GM18526 (cell line): ENCODE results near the gene FFAR1.

Experiments used
- POLR2A ChIP-seq: IDR thresholded peaks from 3 replicates; pipeline ENCODE4 v1.6.1; 2011; ENCODE audit not compliant: insufficient read length; ENCODE audit errors: extremely low read depth

Gene FFAR1

GRCh38 chr19:35346193-35347052, 1.3 kb upstream of the FFAR1 start:
- TF ChIP-seq POLR2A, result no peak

- TF ChIP-seq POLR2A, result no peak
Measured at GRCh38 chr19:35347930-35348298, 212 bp downstream of the FFAR1 start.

- peak; percentile 23 for TF ChIP-seq POLR2A
Measured at GRCh38 chr19:35348911-35349611, 1.4 kb downstream of the FFAR1 start.

- TF ChIP-seq POLR2A, result peak; percentile 16
Measured at GRCh38 chr19:35349614-35350521, 2.2 kb downstream of the FFAR1 start.

- TF ChIP-seq POLR2A, result no peak
Measured at GRCh38 chr19:35350591-35350990, 2.9 kb downstream of the FFAR1 start.

GRCh38 chr19:35351411-35352176, 3.9 kb downstream of the FFAR1 start:
- no peak for TF ChIP-seq POLR2A

- no peak for TF ChIP-seq POLR2A
Measured at GRCh38 chr19:35352177-35352447, 4.4 kb downstream of the FFAR1 start.

- TF ChIP-seq POLR2A, result no peak
Measured at GRCh38 chr19:35352448-35353304, 5.0 kb downstream of the FFAR1 start.

GRCh38 chr19:35353635-35354034, 5.9 kb downstream of the FFAR1 start:
- no peak for TF ChIP-seq POLR2A

GRCh38 chr19:35354898-35355297, 7.2 kb downstream of the FFAR1 start:
- no peak for TF ChIP-seq POLR2A

GRCh38 chr19:35355791-35356460, 8.2 kb downstream of the FFAR1 start:
- TF ChIP-seq POLR2A, result no peak

GRCh38 chr19:35357867-35358573, 10.3 kb downstream of the FFAR1 start, which contains the start of gene FFAR3:
Gene FFAR3 (plus strand): TSS chr19:35358460. CDS start chr19:35358891, 431 bp downstream.
- TF ChIP-seq POLR2A, result no peak
